Measurements from ENCODE around the gene C12orf75.
"Not testable (repeated sequence)": the region's sequence is repeated elsewhere in the genome, so short reads cannot be mapped to it uniquely, and the experiment has no call there.

Gene C12orf75

DNA sequence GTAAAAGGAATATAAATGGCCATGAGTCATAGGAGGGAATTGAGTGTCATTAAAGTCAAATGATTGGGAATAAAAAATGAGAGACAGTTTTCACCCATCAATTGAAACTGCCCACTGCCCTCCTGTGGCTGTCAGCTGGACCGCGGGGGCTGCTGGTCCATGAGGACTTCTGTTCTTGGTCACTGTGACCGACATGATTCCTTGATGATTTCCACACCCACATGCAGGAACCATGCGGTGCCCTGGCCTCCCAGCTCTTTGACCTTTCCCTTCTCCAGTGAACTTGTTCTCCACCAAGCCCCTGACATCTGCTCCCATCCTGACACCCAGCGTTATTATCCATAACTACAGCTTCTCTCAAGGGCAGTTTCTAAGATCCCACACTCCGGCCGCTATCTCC, 48.4 kb downstream of the C12orf75 start:
- DNase-seq = peak; percentile 32

DNA sequence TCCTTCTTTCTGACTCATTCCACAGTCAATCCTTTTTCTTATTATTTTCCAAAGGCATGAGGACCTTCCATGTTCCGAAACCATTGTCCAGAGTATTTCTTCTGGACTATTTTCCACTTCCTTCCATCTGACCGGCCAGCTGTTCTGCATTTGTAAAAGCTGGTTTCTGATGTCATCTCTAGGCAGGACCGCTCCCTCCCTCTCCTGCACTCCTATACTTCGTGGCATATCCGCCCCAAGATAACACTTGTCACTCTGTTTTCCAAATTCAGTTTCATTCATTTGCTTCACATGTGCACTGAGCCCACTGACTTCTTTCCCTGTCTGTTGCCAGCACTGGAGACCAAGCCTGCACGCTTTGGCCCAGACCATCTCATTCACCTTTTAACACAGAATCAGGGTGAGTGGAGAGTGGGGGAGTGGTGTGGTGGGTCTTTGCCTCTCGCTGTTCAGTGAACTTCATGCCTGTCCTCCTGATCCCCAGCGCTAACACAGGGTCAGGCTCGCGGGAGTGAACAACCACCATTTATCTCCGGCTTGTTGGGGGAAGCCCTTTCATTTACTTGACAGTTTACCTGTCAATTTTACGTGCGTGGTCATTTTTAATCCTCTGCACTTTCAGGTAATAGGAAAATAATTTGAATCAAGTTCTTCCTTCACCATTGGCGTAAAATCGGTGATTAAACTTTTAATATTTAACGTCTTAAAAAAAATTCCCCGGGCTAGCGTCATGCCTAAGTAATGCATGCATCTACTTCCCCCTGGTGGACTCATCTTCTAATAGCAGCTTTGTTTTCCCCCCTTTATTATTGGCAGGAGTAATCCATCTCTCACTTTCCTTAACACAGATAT, 52.5 kb downstream of the C12orf75 start:
- DNase-seq = peak; percentile 46

DNA sequence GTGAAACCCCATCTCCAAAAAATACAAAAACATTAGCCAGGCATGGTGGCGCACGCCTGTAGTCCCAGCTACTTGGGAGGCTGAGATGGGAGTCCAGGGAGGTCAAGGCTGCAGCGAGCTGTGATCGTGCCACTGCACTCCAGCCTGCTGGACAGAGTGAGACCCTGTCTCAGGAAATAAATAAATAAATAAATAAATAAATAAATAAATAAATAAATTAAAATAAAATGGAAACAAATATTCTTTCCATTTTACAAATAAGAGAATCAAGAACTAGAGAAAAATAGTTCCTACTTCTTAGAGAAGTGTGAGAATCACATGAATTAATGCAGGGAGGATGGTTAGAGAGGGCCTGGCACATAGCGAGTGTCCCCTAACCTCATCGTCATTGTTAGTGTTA, 53.7 kb downstream of the C12orf75 start:
- no peak for DNase-seq

DNA sequence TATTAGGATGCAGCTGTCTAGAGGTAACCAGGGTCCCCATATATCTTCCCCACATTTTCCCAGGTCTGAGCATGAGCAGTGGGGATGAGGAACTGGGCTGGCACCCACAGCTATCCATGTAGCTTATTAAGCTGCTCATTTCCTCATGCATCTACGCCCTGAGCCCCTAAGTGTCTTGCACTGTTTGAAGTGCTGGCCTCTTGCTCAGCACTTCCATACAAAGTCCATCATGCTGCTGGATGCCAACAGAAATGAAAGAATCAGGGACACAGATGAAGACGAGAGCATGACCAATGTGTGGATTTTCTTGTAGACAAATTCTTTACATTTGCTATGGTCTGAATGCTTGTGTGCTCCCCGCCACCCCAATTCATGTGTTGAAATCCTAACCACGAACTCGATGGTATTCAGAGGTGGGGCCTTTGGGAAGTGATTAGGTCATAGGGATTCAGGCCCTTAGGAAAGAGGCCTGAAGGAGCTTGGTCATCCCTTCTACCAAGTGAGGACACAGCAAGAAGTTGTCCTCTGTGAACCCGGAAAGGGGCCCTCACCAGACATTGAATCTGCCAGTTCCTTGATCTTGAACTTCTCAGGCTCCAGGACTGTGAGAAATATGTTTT, 54.5 kb downstream of the C12orf75 start:
- DNase-seq = no peak

DNA sequence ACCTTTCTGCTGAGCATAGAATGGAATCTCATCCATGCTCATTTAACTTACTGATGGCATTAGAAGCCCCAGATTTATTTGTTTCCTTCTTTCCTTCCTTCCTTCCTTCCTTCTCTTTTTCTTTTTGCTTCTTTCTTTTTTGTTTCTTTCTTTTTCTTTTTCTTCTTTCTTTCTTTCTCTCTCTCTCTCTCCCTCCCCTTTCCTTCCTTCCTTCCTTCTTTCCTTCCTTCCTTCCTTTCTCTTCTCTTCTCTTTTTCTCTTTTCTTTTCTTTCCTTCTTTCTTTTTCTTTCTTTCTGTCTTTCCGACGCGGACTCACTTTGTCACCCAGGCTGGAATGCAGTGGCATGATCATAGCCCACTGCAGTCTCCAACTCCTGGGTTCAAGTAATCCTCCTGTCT, 55.9 kb downstream of the C12orf75 start:
- no peak for DNase-seq

DNA sequence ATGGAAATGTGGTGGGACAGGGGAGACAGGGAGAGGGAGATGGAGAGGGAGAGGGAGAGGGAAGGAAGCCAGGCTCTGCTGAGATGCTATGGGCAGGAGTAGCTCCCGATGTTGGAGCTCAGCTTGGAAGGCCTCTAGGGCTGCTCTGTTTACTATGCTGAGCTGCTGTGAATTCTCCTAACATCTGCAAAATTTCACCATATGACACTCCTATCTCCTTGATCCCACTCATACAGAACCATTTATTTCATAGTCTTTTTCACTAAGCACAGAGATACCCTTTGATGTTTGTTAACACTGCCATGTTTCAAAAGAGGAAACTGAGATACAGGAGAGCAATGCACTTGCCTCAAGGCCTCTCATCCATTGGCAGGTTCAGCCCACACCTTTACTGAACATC, 60.7 kb downstream of the C12orf75 start:
- DNase-seq = no peak

DNA sequence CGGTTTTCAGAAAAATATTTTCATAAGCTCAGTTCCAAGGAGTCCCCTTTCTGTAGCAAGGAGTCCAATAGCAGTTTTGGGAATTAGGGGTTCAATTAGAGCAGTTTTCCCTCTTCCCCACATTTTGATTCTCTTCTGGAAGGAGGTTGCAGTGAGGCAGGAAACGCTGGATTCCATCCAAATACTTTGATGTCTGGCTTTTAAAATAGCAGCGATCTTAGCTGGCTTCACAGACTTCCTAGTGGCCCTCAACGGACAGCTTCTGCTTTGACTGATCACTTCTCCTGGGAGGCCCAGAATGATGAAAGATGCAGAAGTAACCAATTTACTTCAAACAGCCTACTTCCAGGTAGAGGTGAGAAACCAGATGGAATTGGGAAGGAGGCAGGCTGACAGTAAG, 63.1 kb downstream of the C12orf75 start:
- no peak for DNase-seq

DNA sequence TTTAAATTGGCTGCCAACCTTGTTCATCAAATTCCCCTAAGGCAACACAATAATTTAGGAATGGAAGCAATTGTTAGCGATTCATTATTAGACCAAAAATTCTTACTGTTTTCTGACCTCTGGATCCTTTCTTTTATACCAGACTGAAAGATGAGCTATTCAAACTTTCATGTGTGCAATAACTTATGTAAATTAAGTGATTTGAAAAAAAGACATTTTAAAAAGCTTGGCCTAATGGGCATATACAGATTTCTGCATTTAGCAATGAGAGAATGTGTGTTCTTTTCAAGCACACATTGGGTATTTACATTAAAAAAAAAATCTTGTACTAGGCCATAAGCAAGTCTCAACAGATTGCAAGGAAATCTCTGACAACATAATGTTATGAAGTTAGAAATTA, 65.5 kb downstream of the C12orf75 start:
- DNase-seq = no peak

DNA sequence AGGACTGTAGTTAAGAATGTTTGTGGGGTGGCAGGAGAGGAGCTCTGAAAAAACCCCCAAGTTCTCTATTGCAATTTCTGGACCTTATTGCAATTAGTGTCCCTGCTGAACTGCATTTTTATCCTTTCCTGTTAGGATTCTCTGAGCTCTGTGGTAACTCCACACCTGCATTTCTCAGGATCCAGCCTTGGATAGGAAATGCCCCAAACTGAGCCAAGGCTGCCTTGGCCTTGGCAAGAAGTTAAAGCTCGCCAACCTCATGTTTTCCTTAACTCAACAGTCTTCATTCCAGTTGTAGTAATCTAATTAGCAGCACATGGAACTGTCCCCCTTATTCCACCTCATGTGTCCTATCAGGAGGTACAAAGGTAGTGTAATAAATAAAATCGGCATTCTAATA, 66.5 kb downstream of the C12orf75 start:
- DNase-seq = no peak

DNA sequence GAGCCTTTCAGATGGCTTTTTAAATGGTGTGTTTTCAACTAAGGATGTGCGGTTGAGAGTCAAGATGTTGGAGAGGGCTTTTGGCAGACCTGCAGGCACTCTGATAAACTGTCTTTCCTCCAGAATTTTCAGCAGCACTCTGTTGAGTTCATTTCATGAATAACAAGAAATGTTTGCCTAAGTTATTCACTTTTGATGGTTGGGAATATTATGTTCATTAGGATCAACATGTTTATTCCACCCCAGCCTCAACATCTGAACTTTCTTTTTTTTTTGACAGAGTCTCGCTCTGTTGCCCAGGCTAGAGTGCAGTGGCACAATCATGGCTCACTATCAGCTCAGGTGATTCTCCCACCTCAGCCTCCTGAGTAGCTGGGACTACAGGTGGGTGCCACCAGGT, 68.4 kb downstream of the C12orf75 start:
- no peak for DNase-seq

DNA sequence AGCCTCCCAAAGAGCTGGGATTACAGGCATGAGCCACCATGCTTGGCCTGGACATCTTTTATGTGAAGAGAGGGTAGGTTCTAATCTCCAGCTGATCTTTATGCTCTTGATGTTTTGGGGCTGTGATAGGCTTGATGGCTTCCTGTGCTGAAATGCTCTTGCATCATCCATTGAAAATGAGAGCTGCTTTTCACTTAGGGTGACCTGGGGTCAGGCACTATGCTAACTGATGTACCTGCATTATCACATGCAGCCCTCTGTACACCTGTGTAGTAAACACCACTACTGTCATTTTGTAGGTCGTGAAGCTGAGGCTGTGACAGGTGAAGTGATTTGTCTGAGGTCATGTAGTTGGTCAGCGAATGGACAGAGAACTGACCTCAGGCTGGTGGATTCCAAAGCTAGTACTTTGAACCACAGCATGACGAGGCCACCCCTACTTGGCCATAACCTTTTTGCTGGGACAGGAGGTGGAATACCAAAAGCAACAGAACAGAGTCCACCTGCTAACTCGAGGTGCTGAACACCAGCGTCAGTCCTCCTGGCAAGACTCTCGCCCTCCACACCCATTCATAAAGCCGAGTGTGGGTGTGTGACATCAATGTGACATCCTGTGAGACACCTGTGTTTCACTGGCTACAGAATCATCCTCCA, 69.1 kb downstream of the C12orf75 start:
- DNase-seq = no peak

DNA sequence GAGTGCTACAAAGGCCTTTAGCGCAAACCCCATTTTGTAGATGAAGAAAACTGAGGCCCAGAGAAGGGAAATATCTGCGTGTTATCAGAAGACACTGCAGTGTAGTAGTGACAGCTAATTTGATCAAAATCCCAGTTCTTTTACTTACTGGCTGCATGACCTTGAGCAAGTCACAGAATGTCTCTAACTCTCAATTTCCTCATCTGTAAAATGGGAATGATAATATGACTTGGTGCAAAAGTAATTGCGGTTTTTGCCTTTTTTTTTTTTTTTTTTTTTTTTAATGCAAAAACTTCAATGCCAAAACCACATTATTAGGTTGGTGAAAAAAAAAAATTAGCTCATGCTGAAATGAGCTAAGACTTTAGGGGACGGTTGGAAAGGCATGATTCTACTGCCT, 69.7 kb downstream of the C12orf75 start:
- no peak for DNase-seq

DNA sequence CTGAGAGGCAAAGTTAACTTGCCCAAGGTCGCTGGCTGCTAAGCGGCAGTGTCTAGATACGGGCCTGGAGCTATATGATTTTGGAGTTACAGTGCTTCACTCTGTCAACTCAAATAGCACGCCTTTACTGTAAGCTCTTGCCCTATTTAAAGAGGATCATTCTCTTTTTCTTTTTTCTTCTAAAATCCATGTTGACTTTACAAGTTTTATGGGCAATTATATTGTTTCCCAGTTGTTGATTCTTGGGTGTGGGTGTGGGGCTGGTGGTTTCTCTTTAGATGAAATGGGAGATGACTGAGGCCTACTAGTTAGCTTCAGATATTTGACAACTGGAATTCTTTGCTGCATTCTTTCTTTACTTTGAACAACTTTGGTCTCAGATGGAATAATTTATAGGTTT, 70.7 kb downstream of the C12orf75 start:
- no peak for DNase-seq

DNA sequence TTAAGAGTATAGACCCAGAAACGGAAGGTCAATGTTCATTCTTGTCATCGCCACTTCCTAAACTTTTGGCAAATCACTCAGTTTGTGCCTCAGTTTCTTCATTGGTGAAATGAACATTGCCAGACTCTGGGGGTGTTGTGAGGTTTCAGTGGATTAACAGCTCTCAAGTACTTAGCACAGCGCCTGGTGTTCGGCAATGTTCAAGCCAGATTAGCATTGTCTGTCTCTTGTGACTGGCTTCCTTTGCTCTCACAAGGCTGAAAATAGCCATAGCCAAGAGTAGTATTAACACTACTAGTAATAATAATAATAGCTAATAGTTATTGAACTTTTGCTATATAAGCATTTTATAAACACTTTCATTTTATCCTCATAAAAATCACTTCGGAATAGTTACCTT, 71.9 kb downstream of the C12orf75 start:
- no peak for DNase-seq

DNA sequence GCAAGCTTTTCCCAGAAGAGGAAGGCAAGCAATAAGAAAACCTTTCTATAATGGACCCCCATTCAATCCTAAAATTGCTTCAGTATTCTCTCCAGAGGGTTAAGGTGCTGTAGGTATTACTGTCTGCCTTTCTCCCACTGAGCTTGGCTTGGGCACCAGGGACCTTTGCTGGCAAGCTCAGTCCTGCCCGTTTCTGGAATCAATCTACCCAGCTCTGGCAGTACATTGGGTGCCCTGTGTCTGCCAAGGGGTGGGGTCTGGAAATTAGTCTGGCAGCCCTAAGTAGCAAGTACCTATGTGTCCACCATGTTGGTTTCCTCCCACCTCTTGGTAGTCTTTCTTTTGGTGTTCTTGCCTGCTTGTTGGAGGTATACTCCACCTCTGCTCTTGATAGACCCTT, 72.6 kb downstream of the C12orf75 start:
- no peak for DNase-seq

DNA sequence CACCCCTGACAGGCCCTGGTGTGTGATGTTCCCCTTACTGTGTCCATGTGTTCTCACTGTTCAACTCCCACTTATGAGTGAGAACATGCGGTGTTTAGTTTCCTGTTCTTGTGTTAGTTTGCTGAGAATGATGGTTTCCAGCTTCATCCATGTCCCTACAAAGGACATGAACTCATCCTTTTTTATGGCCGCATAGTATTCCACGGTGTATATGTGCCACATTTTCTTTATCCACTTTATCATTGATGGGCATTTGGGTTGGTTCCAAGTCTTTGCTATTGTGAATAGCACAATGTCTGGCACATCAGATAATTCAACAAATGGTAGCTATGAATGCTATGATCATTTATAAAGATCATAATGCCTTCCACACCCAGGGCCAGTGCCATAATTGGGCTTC, 73.6 kb downstream of the C12orf75 start:
- not testable (repeated sequence) for DNase-seq

DNA sequence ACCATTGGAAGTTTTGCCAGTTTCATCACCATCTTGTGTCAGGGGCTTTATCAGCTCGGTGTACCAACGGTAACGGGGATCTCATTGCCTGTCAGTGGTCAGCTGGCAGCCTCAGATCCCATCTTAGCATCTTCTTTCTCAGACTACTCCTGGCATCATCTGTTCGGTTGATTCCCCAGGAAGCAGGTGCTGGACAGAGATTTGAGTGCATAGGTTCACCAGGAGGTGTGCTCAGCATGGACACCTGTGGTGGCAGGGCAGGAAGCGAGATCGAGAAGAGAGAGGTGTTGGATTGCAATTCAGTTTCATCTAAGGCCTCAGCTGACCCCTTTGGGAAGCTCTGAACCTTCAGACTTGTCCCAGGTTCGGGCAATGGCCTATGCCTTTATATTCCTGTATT, 76.0 kb downstream of the C12orf75 start:
- peak; percentile 61 for DNase-seq

DNA sequence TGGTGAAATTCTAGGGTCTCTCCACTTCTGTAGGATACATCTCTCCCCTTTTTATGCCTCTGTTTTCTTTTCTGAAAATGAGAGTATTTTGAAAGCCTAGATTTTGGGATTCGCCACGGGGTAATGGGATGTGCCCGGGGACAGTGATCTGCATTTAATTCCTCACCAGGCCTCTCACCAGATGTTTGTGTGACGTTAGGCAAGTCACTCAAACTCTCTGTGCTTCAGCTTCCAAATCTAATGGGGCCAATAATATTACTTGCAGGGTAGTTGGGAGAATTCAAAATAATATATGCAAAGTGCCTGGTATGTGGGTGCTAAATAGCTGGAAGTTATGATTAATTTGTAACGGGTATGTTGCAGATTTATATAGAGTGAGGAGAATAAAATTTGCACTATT, 78.8 kb downstream of the C12orf75 start:
- no peak for DNase-seq

DNA sequence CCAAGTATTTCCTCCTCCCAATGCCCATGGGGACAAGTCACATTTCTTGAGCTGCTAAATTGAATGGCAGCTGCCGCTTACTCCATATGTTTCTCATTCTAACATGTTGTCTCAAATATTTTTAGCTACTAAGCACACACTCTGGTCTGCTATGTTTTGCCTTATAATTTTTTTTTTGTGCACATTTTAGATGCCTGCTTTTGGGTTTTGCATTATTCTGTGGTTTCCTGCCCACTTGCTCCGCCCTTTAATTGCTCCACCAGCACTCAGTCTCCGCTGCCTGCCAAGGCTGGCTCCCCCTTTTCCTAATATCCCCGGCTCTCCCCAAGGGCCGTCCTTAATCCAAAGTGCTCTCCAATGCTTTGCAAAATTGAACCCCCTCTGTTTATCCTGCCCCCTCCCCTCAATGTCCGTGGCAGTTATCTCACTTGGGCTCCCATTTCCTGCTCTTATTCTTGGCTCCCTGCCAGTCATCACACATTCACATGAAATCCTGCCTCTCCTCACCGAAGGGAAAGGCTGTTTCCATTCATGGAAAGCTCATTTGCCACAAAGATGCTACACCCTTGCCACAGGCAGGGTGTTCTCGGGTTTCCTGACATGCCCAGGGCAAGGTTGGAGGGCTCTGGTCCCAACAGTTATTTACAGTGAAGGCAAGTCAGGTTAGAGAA, 79.4 kb downstream of the C12orf75 start:
- peak; percentile 94 for DNase-seq

DNA sequence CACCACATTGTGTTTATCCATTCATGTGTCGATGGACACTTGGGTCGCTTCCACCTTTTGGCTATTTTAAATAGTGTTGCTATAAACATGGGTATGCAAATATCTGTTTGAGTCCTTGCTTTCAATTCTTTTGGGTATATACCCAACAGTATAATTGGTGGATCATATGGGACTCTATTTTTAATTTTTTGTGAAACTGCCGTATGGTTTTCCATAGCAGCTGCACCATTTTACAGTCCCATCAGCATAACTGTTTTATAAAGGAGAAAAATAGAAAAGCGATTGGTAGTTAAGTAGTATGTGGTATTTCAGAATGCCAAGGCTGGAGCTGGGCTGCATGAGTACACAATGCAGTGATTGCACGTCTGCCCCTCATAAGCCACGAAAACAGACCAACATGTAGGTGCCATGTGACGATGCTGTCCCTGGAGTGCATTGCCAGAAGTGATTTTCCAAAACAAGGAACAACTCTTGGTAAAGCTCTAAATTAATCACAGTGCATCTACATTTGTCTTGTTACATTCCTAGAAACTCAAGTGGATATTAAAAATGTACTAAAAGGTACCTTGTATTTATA, 83.5 kb downstream of the C12orf75 start:
- no peak for DNase-seq

DNA sequence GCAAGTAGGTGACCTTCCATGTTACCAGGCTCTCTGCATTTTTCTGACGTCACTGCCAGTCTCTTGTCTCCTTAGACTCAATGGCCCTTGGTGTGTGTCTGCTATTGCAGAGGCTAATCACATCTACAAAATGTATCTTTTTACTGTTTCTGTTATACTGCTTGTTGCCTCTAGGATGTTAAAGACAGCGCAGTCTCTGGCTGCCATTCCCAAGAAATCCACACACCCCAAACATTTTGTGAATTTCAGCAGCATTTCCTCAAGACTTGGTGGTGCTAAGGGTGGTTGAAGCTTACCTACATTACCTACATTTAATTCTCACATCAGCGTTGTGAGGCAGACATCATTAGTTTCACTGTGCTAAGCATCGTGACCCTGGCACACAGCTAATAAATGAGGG, 87.2 kb downstream of the C12orf75 start:
- no peak for DNase-seq

DNA sequence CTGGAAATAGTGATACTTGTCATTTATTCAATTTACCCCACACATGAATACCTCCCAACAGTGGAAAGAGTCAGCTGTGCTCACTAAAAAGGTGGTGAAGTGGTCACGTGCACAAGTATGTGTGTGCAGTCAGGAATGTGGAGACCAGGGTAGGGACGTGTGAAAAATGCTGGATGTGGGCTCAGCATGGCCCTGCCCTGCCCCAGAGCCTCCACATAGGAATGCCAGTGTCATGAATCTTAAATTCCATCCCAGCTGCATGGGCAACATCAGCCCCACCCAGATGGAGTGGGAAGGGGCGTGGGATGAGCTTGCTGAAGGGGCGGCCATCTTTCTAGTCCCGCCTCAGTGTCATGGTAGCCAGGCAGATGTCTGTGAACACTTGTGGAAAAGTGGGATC, 87.7 kb downstream of the C12orf75 start:
- DNase-seq = no peak

DNA sequence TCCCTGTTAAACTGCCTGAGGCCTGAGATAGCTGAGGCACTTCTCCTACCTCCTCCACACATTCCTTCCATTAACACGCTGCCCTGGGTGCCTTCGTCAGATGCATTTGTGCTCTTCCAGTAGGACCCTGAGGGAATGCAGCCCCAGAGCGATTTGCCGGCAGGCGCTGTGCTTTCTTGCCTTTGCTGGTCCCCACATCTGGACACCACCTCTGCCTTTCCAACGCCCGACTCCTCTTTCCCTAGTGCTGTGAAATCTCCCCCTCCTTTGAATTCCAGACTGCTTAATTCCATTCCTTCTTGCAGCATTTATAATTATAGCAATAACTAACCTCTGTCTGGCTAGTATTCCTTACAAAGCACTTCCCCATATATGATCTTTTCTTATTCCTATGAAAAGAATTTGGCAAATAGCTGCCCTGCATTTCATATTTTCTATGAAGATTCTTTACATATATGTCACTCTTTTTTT, 88.4 kb downstream of the C12orf75 start:
- DNase-seq = no peak
